ENCODE data around the gene CD4.

The CD4 gene

DNA sequence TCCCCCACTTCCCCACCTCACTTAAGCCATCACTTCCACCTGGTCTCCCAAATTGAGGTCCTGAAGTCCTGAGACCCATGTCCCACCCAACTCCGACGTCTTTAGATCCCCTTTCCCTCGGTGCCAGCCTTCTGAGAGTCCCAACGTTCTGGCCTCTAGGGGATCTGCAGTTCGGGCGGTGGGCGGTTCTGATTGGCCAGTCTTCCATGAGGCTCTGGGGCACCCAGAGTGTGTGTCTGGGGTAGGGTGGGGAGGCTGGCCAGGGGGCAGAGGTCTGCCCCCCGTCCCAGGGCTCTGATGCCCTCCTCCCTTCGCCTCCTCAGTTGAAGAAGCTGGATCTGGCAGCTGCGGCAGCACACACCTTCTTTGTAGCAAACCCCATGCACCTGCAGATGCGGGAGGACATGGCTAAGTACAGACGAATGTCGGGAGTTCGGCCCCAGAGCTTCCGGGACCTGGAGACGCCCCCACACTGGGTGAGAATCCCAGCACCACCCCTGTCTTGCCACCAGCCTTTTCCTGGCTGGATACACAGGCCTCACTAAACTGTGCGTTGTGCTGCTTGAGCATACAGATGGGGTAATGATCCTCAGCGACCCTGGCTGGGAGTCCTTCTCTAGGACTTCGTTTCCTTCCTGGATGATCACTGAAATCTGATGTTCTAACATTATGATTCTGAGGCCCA, 40.4 kb downstream of the CD4 start:
- H3K4me3 ChIP-seq (ENCODE audit: low read length) = peak overlapping the region; percentile 88
- no peak for DNase-seq (ENCODE audit: low read depth)
- TF ChIP-seq, protein P1, sequence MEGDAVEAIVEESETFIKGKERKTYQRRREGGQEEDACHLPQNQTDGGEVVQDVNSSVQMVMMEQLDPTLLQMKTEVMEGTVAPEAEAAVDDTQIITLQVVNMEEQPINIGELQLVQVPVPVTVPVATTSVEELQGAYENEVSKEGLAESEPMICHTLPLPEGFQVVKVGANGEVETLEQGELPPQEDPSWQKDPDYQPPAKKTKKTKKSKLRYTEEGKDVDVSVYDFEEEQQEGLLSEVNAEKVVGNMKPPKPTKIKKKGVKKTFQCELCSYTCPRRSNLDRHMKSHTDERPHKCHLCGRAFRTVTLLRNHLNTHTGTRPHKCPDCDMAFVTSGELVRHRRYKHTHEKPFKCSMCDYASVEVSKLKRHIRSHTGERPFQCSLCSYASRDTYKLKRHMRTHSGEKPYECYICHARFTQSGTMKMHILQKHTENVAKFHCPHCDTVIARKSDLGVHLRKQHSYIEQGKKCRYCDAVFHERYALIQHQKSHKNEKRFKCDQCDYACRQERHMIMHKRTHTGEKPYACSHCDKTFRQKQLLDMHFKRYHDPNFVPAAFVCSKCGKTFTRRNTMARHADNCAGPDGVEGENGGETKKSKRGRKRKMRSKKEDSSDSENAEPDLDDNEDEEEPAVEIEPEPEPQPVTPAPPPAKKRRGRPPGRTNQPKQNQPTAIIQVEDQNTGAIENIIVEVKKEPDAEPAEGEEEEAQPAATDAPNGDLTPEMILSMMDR (IDR thresholded peaks at IDR 0.05; ENCODE audit: insufficient read depth, low read depth, low read length, missing control alignments) = peak; percentile 38

DNA sequence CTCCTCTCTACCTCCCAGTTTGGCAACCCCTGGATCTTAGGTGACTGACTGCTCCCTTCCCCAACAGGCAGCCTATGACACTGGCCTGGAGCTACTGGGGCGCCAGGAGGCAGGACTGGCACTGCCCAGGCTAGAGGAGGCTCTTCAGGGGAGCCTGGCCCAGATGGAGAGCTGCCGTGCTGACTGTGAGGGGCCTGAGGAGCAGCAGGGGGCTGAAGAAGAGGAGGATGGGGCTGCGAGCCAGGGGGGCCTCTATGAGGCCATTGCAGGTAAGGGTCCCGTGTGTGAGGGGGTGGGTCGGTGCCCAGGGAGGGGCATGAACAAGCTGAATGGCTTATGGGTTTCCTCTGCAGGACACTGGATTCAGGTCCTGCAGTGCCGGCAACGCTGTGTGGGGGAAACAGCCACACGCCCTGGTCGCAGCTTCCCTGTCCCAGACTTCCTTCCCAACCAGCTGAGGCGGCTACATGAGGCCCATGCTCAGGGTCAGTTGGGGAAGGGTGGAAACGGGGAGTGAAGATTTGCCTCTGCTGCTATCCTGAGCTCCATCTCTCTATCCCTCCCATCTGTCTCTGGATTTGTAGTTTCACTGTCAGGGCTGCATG, 41.1 kb downstream of the CD4 start:
- DNase-seq (ENCODE audit: low read depth) = no peak
- TF ChIP-seq, protein P1 (IDR thresholded peaks at IDR 0.05; ENCODE audit: insufficient read depth, low read depth, low read length, missing control alignments) = no peak
- no peak overlapping the region for H3K4me3 ChIP-seq (ENCODE audit: low read length)

- TF ChIP-seq, protein P1 (IDR thresholded peaks at IDR 0.05; ENCODE audit: insufficient read depth, low read depth, low read length, missing control alignments) = no peak
- DNase-seq (ENCODE audit: low read depth) = no peak
- no peak overlapping the region for H3K4me3 ChIP-seq (ENCODE audit: low read length)
These were observed 41.7 kb downstream of the CD4 start for GRCh38 chr12:6830999-6831398.

- no peak overlapping the region for H3K4me3 ChIP-seq (ENCODE audit: low read length)
- TF ChIP-seq, protein P1 (IDR thresholded peaks at IDR 0.05; ENCODE audit: insufficient read depth, low read depth, low read length, missing control alignments) = no peak
- DNase-seq (ENCODE audit: low read depth) = no peak
These were observed 42.2 kb downstream of the CD4 start for GRCh38 chr12:6831450-6831995.

DNA sequence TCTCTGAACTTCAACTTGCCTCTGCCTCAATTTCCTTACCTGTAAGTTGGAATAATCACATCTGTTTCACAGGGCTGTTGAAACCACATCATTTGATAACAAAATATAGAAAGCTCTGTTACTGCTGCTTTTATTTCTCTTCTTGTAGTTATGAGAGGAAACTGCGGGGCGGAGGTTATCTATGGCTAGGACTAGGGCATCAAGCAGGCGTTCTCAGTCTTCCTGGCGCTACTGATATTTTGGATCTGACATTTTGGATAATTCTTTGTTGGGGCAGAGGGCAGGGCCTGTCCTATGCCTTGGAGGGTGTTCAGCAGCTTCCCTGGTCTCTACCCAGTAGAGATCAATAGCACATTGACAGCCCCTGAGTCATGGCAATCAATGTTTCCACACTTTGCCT, 42.8 kb downstream of the CD4 start:
- DNase-seq (ENCODE audit: low read depth) = no peak
- TF ChIP-seq, protein P1 (IDR thresholded peaks at IDR 0.05; ENCODE audit: insufficient read depth, low read depth, low read length, missing control alignments) = no peak

DNA sequence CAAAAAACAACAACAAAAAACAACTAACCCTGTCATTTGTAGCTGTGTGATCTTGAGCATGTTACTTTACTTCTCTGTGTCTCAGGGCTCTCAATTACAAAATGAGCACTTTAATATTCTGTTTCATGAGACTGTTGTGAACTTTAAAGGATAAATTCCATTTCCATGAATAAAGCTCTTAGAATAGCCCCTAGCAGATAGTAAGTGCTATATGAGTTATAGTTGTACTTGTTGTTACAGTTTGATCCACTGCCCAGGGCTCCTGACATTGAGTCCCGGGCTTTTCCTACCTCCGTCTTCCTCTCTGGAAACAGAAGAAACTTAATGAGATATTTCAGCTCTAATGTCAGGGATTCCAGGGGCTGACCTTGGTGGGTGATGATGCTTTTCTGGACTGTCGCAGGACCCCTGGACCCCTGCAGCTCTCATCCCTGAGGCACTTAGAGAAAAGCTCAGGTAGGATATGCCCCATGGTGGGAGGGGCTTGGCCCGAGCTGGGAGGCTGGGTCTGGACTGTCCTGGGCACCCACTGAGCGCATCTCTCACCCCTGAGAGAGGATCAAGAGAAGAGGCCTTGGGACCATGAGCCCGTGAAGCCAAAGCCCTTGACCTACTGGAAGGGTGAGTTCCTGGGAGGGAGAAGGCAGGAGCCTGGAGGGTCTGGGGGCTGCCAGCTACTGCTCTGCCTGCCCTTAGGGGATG, 44.0 kb downstream of the CD4 start:
- TF ChIP-seq, protein P1 (IDR thresholded peaks at IDR 0.05; ENCODE audit: insufficient read depth, low read depth, low read length, missing control alignments) = no peak
- no peak overlapping the region for H3K4me3 ChIP-seq (ENCODE audit: low read length)
- no peak for DNase-seq (ENCODE audit: low read depth)

More for the DNA sequence above, 42.8 kb downstream of the CD4 start:
- H3K4me3 ChIP-seq (ENCODE audit: low read length) = no peak overlapping the region
